IMR-90 (cell line): ENCODE measurements around the gene CENPN. TPM values are rescaled to one million over a fixed set of nuclear protein-coding genes. Genes with fewer than 3 reads are reported as not detected.

ENCODE experiments used
- ATAC-seq: fragments of 200-7000 bp; cut with Tn5 transposase; 2 replicates; pipeline ENCODE4 v1.9.1; 2020; ENCODE audit warnings: low read depth, mild to moderate bottlenecking, moderate library complexity
- BruUV-seq: library from RNA; stranded (reverse); fragments of 400-500 nt; replicated peaks from 2 replicates; lab custom pipeline; 2021; lab: Mats Ljungman, UMichigan
- CTCF ChIA-PET: fragments of 300-600 bp; formaldehyde crosslinking; extraction: SDS; loops from one replicate; lab custom pipeline; 2021; ENCODE audit warnings: antibody characterized with exemption; lab: Yijun Ruan, JAX
- POLR2A ChIA-PET: fragments of 300-600 bp; sonication (Branson Sonifier 250); formaldehyde crosslinking; loops from one replicate; lab custom pipeline; 2022; ENCODE audit warnings: antibody characterized with exemption; ENCODE audit not compliant: unreplicated experiment; lab: Charles Lee
- DNase-seq: peaks from one replicate; pipeline ENCODE4 v3.0.0; 2013
- H2AFZ ChIP-seq: replicated peaks from 2 replicates; pipeline ENCODE3; 2013; ENCODE audit warnings: low read length, mild to moderate bottlenecking; ENCODE audit not compliant: poor library complexity
- H2AK5ac ChIP-seq: 2 replicates; pipeline ENCODE4 v1.6.1; 2013; ENCODE audit warnings: low read depth, low read length, inconsistent platforms
- H2AK9ac ChIP-seq: replicated peaks from 2 replicates; pipeline ENCODE3; 2013; ENCODE audit warnings: mild to moderate bottlenecking, low read depth, low read length, moderate library complexity; ENCODE audit not compliant: poor library complexity
- H2BK120ac ChIP-seq: 2 replicates; pipeline ENCODE4 v1.6.1; 2013; ENCODE audit warnings: low read depth, low read length, inconsistent platforms
- H2BK15ac ChIP-seq: 3 replicates; pipeline ENCODE4 v1.6.1; 2013; ENCODE audit warnings: low read depth, low read length, inconsistent platforms
- H2BK20ac ChIP-seq: 2 replicates; pipeline ENCODE4 v1.6.1; 2013; ENCODE audit warnings: low read depth, mild to moderate bottlenecking, inconsistent platforms, low read length, moderate library complexity
- H2BK5ac ChIP-seq: 2 replicates; pipeline ENCODE4 v1.6.1; 2013; ENCODE audit warnings: mild to moderate bottlenecking, low read depth, low read length, inconsistent platforms; ENCODE audit not compliant: poor library complexity, severe bottlenecking
- H3K14ac ChIP-seq: replicated peaks from 2 replicates; pipeline ENCODE4 v1.6.1; 2013; ENCODE audit warnings: low read depth, low read length, inconsistent platforms
- H3K18ac ChIP-seq: 2 replicates; pipeline ENCODE4 v1.6.1; 2013; ENCODE audit warnings: low read depth, low read length, control low read depth
- H3K23ac ChIP-seq: 2 replicates; pipeline ENCODE4 v1.6.1; 2013; ENCODE audit warnings: low read depth, low read length, inconsistent platforms
- H3K27ac ChIP-seq: 2 replicates; pipeline ENCODE4 v1.5.1; 2013; ENCODE audit warnings: mild to moderate bottlenecking, control low read depth, low read length; ENCODE audit not compliant: insufficient read depth
- H3K27me3 ChIP-seq: 2 replicates; pipeline ENCODE4 v1.6.1; 2013; ENCODE audit warnings: low read length; ENCODE audit not compliant: control insufficient read depth, insufficient read depth
- H3K36me3 ChIP-seq: 2 replicates; pipeline ENCODE4 v1.6.1; 2013; ENCODE audit warnings: low read length, mixed read lengths; ENCODE audit not compliant: control insufficient read depth, insufficient read depth
- H3K4ac ChIP-seq: 2 replicates; pipeline ENCODE4 v1.6.1; 2013; ENCODE audit warnings: low read depth, low read length, inconsistent platforms
- H3K4me1 ChIP-seq: 2 replicates; pipeline ENCODE4 v1.6.1; 2013; ENCODE audit warnings: low read length, mixed read lengths; ENCODE audit not compliant: control insufficient read depth, insufficient read depth
- H3K4me2 ChIP-seq: 2 replicates; pipeline ENCODE4 v1.6.1; 2013; ENCODE audit warnings: low read depth, mild to moderate bottlenecking, control low read depth, low read length, moderate library complexity
- H3K4me3 ChIP-seq: 2 replicates; pipeline ENCODE4 v1.5.1; 2013; ENCODE audit warnings: low read depth, mild to moderate bottlenecking, control low read depth, low read length, moderate library complexity; ENCODE audit not compliant: insufficient read depth
- H3K56ac ChIP-seq: 2 replicates; pipeline ENCODE4 v1.6.1; 2013; ENCODE audit warnings: low read length, inconsistent platforms; ENCODE audit not compliant: insufficient read depth; ENCODE audit errors: extremely low read depth
- H3K79me1 ChIP-seq, 2 experiments: 2 replicates each; pipeline ENCODE4 v1.6.1; 2013; ENCODE audit warnings: low read length in 2 of 2, inconsistent platforms in 1 of 2, low read depth in 1 of 2
- H3K9ac ChIP-seq: 2 replicates; pipeline ENCODE4 v1.6.1; 2013; ENCODE audit warnings: low read depth, low read length, control low read depth
- H3K9me1 ChIP-seq: 2 replicates; pipeline ENCODE4 v1.6.1; 2013; ENCODE audit warnings: low read length, inconsistent platforms; ENCODE audit not compliant: insufficient read depth
- H3K9me3 ChIP-seq: 2 replicates; pipeline ENCODE4 v1.6.1; 2013; ENCODE audit warnings: low read length; ENCODE audit not compliant: control insufficient read depth, insufficient read depth
- H4K20me1 ChIP-seq: 2 replicates; pipeline ENCODE4 v1.6.1; 2013; ENCODE audit warnings: low read length, inconsistent platforms; ENCODE audit not compliant: insufficient read depth
- H4K5ac ChIP-seq: 2 replicates; pipeline ENCODE4 v1.6.1; 2013; ENCODE audit warnings: mild to moderate bottlenecking, low read depth, low read length, control low read depth
- H4K8ac ChIP-seq, 2 experiments: 2 replicates each; pipeline ENCODE4 v1.6.1; 2013; ENCODE audit warnings: low read depth in 2 of 2, low read length in 2 of 2, control low read depth in 1 of 2, inconsistent platforms in 1 of 2
- H4K91ac ChIP-seq: 2 replicates; pipeline ENCODE4 v1.6.1; 2013; ENCODE audit warnings: low read depth, low read length, inconsistent platforms; ENCODE audit not compliant: insufficient read depth
- CTCF ChIP-seq: conservative IDR thresholded peaks from 2 replicates; pipeline ENCODE4 v1.5.1; 2012; ENCODE audit warnings: mild to moderate bottlenecking, low read depth, low read length, improper control_type of control experiment
- FOS ChIP-seq: fragments of 150-350 bp; IDR thresholded peaks from 2 replicates; pipeline ENCODE4 v1.6.1; 2016; ENCODE audit warnings: low read depth, low read length
- MXI1 ChIP-seq: IDR thresholded peaks from 2 replicates; pipeline ENCODE4 v1.6.1; 2012; ENCODE audit warnings: low read depth, mild to moderate bottlenecking, low read length, moderate library complexity, borderline replicate concordance
- POLR2A ChIP-seq: IDR thresholded peaks from 2 replicates; pipeline ENCODE4 v1.6.1; 2012; ENCODE audit warnings: mild to moderate bottlenecking, low read depth, low read length
- RAD21 ChIP-seq: IDR thresholded peaks from 2 replicates; pipeline ENCODE4 v1.6.1; 2012; ENCODE audit warnings: low read length, improper control_type of control experiment
- SMC3 ChIP-seq: fragments of 150-350 bp; IDR thresholded peaks from 2 replicates; pipeline ENCODE4 v1.6.1; 2016; ENCODE audit warnings: low read depth, mild to moderate bottlenecking, antibody characterized with exemption, low read length, moderate library complexity
- WGBS, 2 experiments: methylation state at CpG; one replicate each; pipeline versions ENCODE4 v1.1.5 to v1.1.7; 2013; ENCODE audit warnings: missing lambda C conversion rate in 2 of 2; ENCODE audit not compliant: insufficient read length in 1 of 2; ENCODE audit errors: extremely low coverage in 2 of 2; 5-methylcytosine and 5-hydroxymethylcytosine counted together
- dilution Hi-C: fragments of 300-500 bp; cut with HindIII; formaldehyde crosslinking; loops from one replicate; pipeline ENCODE4 v1.14.3; 2018; ENCODE audit warnings: low sequenced_read_pairs; ENCODE audit not compliant: unreplicated experiment
- in situ Hi-C: fragments of 300-500 bp; cut with MboI; formaldehyde crosslinking; loops from 3 replicates; pipeline ENCODE4 v1.14.3; 2019; ENCODE audit warnings: low sequenced_read_pairs, inconsistent platforms, mixed read lengths
- intact Hi-C: fragments of 100-400 bp; cut with micrococcal nuclease; formaldehyde crosslinking; loops from 2 replicates; pipeline ENCODE4 v1.10.0; 2022
- polyA plus RNA-seq, 3 experiments: library from polyadenylated mRNA; depleted of rRNA; stranded (reverse); fragments of >200 nt; gene quantifications; 2 replicates each; pipeline ENCODE4 v1.2.3, GENCODE V29; 2012; ENCODE audit warnings: low replicate concordance in 1 of 3
- total RNA-seq: library from RNA; depleted of rRNA; stranded (reverse); fragments of >200 nt; gene quantifications from 2 replicates; pipeline ENCODE4 v1.2.3, GENCODE V29; 2012
- TF ChIP-seq, protein P1 (sequence below): fragments of 150-350 bp; IDR thresholded peaks from 2 replicates; pipeline ENCODE4 v1.6.1; 2017; ENCODE audit warnings: mild to moderate bottlenecking, antibody characterized with exemption, low read length, low read depth

Gene CENPN
- total and polyA plus RNA-seq, 2 of the 4 experiments (the other 2 are of a cell fraction), result 20.5 to 22.8 TPM

DNA sequence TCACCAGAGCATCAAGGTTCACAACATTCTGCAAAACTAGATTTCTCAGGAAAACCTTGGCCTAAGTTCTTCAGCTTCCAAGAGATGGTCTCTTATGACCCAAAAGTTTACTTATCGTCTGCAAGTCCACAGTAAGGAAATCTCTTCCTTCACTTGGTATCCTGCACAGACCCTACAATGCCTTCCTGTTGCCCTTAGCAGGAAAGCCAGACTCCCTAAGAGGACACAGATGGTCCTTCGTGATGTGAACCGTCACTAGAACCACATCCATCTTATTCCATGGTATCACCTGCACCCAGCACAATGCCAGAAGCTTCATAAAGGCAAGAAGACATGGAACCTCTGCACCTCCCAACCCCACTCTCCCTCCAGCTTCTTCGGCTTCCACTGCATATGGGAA is 34.4 kb upstream of the CENPN start:
- dilution Hi-C loops (no loop called here), in situ Hi-C loops (no loop called here), intact Hi-C loops (no loop called here)
- no peaks in the 10 kb centered on the region; the same call in 1 of the 2 replicates for H3K36me3 ChIP-seq
- ATAC-seq, result no peak
- no peak overlapping the region for H4K5ac ChIP-seq
- H3K27me3 ChIP-seq, result no peaks in the 10 kb centered on the region
- no peak overlapping the region for H2BK20ac ChIP-seq
- WGBS, 2 experiments, result 83% methylated on average over 1 of the region's 4 CpGs; no CpG with 5 or more reads in 1 of the 2 experiments
- no peak overlapping the region for H3K4ac ChIP-seq
- H3K79me1 ChIP-seq, result peaks cover 13 to 14% of the 10 kb centered on the region in 2 experiments; a peak in 3 of 4 replicates
- no peak overlapping the region for H3K27ac ChIP-seq
- H2BK5ac ChIP-seq, result no peak overlapping the region
- no peak overlapping the region for H3K56ac ChIP-seq
- H3K4me3 ChIP-seq, result no peak overlapping the region
- TF ChIP-seq POLR2A, result no peak
- no peak for TF ChIP-seq SMC3
- no peak for TF ChIP-seq MXI1
- no peak for TF ChIP-seq CTCF
- TF ChIP-seq FOS, result no peak
- TF ChIP-seq, protein P1, sequence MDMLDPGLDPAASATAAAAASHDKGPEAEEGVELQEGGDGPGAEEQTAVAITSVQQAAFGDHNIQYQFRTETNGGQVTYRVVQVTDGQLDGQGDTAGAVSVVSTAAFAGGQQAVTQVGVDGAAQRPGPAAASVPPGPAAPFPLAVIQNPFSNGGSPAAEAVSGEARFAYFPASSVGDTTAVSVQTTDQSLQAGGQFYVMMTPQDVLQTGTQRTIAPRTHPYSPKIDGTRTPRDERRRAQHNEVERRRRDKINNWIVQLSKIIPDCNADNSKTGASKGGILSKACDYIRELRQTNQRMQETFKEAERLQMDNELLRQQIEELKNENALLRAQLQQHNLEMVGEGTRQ, result no peak
- no peak for TF ChIP-seq RAD21
- no peak overlapping the region for H2AFZ ChIP-seq
- BruUV-seq, result no TSS peak
- H3K9me1 ChIP-seq, result peaks cover 3% of the 10 kb centered on the region; the same call in 1 of the 2 replicates
- no peaks in the 10 kb centered on the region for H3K4me1 ChIP-seq
- H2AK5ac ChIP-seq, result no peak overlapping the region
- CTCF ChIA-PET, result no interaction called here
- H3K9ac ChIP-seq, result no peak overlapping the region
- no peak overlapping the region for H2BK15ac ChIP-seq
- no peaks in the 10 kb centered on the region for H3K9me3 ChIP-seq
- H3K23ac ChIP-seq, result no peak overlapping the region
- H2AK9ac ChIP-seq, result no peak overlapping the region
- POLR2A ChIA-PET, result no interaction called here
- H3K14ac ChIP-seq, result no peak overlapping the region
- no peak overlapping the region for H3K4me2 ChIP-seq
- no peak overlapping the region for H4K8ac ChIP-seq
- H4K20me1 ChIP-seq, result no peaks in the 10 kb centered on the region; the same call in 1 of the 2 replicates
- no peak overlapping the region for H3K18ac ChIP-seq
- no peak overlapping the region for H2BK120ac ChIP-seq
- H4K91ac ChIP-seq, result no peak overlapping the region
- DNase-seq, result no peak
